PFSK-1 (cell line): ENCODE results near the gene RRP1.

Source experiments
- FOXP2 ChIP-seq: optimal IDR thresholded peaks from 2 replicates; pipeline ENCODE3; 2011; ENCODE audit warnings: borderline replicate concordance, control low read depth, inconsistent platforms; ENCODE audit not compliant: insufficient read depth; ENCODE audit errors: extremely low read length, extremely low read depth
- POLR2AphosphoS5 ChIP-seq: IDR thresholded peaks from 2 replicates; pipeline ENCODE4 v1.6.1; 2012; ENCODE audit warnings: low read depth, mild to moderate bottlenecking, control low read depth, low read length, moderate library complexity
- SIN3A ChIP-seq: IDR thresholded peaks from 2 replicates; pipeline ENCODE4 v1.6.1; 2012; ENCODE audit warnings: mild to moderate bottlenecking, low read length, moderate library complexity, borderline replicate concordance; ENCODE audit not compliant: insufficient read depth
- TAF1 ChIP-seq: IDR thresholded peaks from 2 replicates; pipeline ENCODE4 v1.6.1; 2012; ENCODE audit warnings: low read length, control low read depth, borderline replicate concordance; ENCODE audit not compliant: insufficient read depth
- TF ChIP-seq, protein P1 (sequence below), 2 experiments: IDR thresholded peaks; 2 replicates each; pipeline versions ENCODE4 v1.6.1 to v1.8.0; 2011 to 2012; ENCODE audit warnings: low read depth in 2 of 2, low read length in 2 of 2, control low read depth in 1 of 2, inconsistent platforms in 1 of 2, mild to moderate bottlenecking in 1 of 2, moderate library complexity in 1 of 2; ENCODE audit not compliant: insufficient read depth in 1 of 2

RRP1 gene

DNA sequence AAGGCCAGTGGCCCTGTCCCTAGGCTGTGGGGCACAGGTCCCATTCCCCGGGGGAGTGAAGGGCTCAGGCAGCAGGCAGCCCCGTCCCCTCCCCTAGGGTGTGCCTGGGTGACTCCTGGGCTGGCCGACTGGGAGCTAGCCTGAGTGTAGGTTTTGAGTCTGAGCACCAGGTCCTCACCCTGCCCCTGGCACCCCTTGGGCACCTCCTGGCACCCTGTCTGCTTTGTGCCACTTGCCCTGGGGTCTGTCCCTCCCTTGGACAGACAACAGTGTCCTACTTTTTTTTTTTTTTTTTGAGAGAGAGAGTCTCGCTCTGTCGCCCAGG lies 24.2 kb downstream of the RRP1 start:
- no peak for TF ChIP-seq FOXP2
- TF ChIP-seq TAF1 = no peak
- TF ChIP-seq POLR2AphosphoS5 = no peak
- TF ChIP-seq SIN3A = no peak
- TF ChIP-seq, protein P1, sequence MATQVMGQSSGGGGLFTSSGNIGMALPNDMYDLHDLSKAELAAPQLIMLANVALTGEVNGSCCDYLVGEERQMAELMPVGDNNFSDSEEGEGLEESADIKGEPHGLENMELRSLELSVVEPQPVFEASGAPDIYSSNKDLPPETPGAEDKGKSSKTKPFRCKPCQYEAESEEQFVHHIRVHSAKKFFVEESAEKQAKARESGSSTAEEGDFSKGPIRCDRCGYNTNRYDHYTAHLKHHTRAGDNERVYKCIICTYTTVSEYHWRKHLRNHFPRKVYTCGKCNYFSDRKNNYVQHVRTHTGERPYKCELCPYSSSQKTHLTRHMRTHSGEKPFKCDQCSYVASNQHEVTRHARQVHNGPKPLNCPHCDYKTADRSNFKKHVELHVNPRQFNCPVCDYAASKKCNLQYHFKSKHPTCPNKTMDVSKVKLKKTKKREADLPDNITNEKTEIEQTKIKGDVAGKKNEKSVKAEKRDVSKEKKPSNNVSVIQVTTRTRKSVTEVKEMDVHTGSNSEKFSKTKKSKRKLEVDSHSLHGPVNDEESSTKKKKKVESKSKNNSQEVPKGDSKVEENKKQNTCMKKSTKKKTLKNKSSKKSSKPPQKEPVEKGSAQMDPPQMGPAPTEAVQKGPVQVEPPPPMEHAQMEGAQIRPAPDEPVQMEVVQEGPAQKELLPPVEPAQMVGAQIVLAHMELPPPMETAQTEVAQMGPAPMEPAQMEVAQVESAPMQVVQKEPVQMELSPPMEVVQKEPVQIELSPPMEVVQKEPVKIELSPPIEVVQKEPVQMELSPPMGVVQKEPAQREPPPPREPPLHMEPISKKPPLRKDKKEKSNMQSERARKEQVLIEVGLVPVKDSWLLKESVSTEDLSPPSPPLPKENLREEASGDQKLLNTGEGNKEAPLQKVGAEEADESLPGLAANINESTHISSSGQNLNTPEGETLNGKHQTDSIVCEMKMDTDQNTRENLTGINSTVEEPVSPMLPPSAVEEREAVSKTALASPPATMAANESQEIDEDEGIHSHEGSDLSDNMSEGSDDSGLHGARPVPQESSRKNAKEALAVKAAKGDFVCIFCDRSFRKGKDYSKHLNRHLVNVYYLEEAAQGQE (IDR thresholded peaks at IDR 0.05; ENCODE audit: insufficient read depth in 1 of 2, low read depth in 2 of 2, low read length in 2 of 2) = no peak

DNA sequence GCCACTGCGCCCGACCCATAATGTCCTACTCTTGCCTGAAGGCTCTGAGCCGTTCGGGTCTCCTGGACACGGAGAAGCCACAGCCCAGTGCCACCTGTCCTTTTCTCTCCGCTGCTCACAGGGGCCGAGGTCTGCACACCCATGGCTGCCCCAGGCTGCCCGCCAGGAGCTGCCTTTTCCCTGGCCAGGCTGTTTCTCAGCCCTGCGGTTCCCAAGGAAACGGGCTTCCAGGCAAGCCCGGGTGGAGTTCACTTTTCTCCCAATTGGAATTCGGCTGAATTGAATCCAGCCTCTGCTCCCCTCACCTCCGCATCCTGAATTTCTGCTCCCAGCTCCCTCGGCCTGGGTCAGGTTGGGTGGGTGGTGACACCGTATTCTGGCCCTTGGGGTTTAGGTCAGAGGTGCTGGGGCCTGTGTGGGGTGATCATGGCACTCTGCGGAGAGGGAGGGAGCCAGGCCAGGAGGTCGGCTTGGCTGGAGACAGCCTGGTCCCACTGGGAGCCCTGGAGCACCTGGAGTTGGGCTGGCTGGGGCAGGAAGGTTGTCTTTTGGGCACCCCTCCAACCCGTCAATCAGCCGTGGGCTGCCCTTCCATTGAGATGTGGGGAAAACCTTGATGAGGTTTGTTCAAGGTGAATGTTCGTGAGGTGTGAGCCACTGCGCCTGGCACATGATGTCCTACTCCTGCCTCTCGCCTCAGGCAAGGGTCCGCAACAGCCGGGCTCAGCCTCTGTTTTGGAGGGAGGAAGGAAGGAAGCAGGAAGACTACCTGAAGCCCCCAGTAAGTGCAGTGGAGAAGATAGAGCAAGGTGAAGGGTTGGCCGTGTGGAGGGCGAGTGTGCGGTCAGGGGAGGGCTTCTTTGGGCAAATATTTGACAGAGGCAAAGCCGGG lies 25.1 kb downstream of the RRP1 start:
- TF ChIP-seq SIN3A = no peak
- no peak for TF ChIP-seq FOXP2
- TF ChIP-seq TAF1 = no peak
- no peak for TF ChIP-seq POLR2AphosphoS5
- TF ChIP-seq, protein P1 (IDR thresholded peaks at IDR 0.05; ENCODE audit: insufficient read depth in 1 of 2, low read depth in 2 of 2, low read length in 2 of 2) = no peak

DNA sequence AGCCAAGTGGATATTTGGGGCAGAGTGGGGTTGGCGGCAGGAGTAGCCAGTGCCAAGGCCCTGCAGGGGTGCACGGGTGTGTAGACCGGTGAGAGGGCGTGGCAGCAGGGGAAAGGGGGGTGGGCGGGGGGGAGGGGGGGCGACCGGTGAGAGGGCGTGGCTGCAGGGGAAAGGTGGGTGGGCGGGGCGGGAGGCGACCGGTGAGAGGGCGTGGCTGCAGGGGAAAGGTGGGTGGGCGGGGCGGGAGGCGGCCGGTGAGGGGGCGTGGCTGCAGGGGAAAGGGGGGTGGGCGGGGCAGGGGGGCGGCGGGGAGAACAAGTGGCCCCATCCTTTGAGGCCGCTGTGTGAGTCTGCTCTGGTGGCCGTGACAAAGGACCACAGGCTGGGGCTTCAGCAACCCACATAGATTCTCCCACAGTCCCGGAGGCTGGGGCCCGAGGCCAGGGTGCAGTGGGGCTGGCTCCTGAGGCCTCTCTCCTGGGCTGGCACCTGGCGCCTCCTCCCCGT lies 25.8 kb downstream of the RRP1 start:
- no peak for TF ChIP-seq SIN3A

DNA sequence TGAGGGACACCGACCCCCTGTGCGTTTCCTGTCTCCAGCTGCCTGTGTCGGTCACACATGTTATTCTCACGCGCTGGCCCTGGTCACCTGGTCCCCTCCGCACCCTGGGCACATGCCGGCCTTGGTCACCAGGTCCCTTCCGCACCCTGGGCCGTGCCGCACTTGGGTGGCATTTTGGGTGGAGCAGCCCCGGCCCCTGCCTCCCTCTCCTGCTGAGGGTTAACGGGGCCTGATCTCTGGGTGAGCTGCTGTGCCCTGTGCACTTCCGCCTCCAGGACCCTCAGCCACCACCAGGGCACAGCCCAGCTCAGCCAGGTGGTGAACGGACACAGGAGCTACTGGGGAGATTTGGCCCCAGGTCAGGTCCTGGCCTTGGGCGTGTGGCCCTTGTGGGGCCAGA lies 26.6 kb downstream of the RRP1 start:
- TF ChIP-seq SIN3A = no peak
- TF ChIP-seq, protein P1 (IDR thresholded peaks at IDR 0.05; ENCODE audit: insufficient read depth in 1 of 2, low read depth in 2 of 2, low read length in 2 of 2) = no peak
- TF ChIP-seq POLR2AphosphoS5 = no peak
- no peak for TF ChIP-seq TAF1
- no peak for TF ChIP-seq FOXP2

DNA sequence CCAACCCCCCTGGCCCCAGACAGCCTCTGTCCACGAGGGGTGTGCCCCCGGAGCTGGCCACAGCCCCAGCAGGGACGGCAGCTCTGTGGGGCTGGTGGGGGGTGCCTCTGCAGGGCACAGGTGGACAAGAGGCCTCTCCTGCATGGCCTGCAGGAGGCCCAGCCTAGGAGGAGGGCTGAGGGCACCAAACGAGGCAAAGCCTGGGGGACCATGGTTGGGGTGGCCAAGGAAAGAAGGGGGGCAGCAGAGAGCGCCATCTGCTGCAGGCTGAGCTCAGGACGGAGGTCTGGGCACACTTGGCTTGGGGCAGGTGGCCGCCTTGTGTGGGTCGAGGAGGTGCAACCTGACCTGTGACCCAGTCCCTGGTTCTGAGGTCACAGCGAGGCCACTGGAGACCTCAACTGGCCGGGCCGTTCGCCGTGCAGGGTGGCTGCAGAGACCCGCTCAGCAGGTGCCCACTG lies 27.3 kb downstream of the RRP1 start:
- TF ChIP-seq TAF1 (no peak), FOXP2 (no peak), SIN3A (no peak), POLR2AphosphoS5 (no peak)
- TF ChIP-seq, protein P1 (IDR thresholded peaks at IDR 0.05; ENCODE audit: insufficient read depth in 1 of 2, low read depth in 2 of 2, low read length in 2 of 2) = no peak
